Colonic mucosa (tissue), 4 donors: Measurements from ENCODE around the gene BANF2. TPM values are rescaled to one million over a fixed set of nuclear protein-coding genes. Genes with fewer than 3 reads are reported as not detected.

Source experiments
- DNase-seq: peaks from one replicate; pipeline ENCODE4 v3.0.0-alpha.2; 2020
- H3K27ac ChIP-seq: fragments of 200-600 bp; one replicate; pipeline ENCODE4 v1.8.0; 2021
- H3K27me3 ChIP-seq: fragments of 200-600 bp; one replicate; pipeline ENCODE4 v1.8.0; 2021
- H3K36me3 ChIP-seq: fragments of 200-600 bp; one replicate; pipeline ENCODE4 v1.8.0; 2021
- H3K4me1 ChIP-seq: fragments of 200-600 bp; one replicate; pipeline ENCODE4 v1.8.0; 2021; ENCODE audit warnings: mild to moderate bottlenecking
- H3K4me3 ChIP-seq: fragments of 200-600 bp; one replicate; pipeline ENCODE4 v1.8.0; 2021
- H3K9ac ChIP-seq, 2 donors: one replicate each; pipeline ENCODE4 v1.7.0; 2013; ENCODE audit warnings: control low read depth in 2 of 2, low read depth in 2 of 2, low read length in 2 of 2
- H3K9me3 ChIP-seq: fragments of 200-600 bp; one replicate; pipeline ENCODE4 v1.8.0; 2021
- intact Hi-C: fragments of 100-400 bp; cut with DNase I; formaldehyde crosslinking; loops from one replicate; pipeline ENCODE4 v1.14.1; 2022
- total RNA-seq, 2 donors: library from RNA; stranded (reverse); fragmentation: NEBNext Ultra II Directional in 1 of 2; extraction: Animal tissue kit (Norgen Biotek cat#: 25700) in 1 of 2; gene quantifications; one replicate each; pipeline ENCODE4 v1.2.1, GENCODE V29; 2021
- TF ChIP-seq, protein P1 (sequence below): fragments of 200-600 bp; IDR thresholded peaks from one replicate; pipeline ENCODE4 v1.8.0; 2022; ENCODE audit warnings: antibody characterized with exemption, mild to moderate bottlenecking
- donor health status: healthy.
- donor health status: DM: no; HTN: no; CAD: no.
- donor health status: DM: no; HTN: no; CAD: no.

Gene BANF2
- total RNA-seq, 2 donors from 2014 or later: not detected

DNA sequence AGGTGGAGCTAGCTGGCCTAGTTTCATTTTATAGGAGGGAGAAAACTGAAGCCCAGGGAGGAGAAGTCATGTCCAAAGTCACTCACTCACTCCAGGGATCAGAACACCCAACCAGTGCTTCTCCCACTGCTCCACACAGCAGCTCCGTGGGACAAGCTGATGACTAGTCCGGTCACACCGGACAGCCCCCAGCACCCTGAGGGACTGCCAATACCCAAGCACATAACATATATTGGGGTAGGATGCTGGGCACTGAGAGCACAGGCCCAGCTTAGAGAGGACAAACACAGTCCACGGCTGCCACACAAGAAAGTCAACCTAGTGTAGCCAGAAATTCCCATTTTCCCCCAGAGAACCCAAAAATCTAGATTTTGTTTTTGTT, 23.4 kb upstream of the BANF2 start:
- Histone ChIP-seq H3K9me3 (no peaks in the 10 kb centered on the region), H3K4me1 (peaks cover 22% of the 10 kb centered on the region), H3K9ac (no peak overlapping the region), H3K27ac (no peak overlapping the region), H3K4me3 (no peak overlapping the region), H3K27me3 (no peaks in the 10 kb centered on the region), H3K36me3 (no peaks in the 10 kb centered on the region)
- intact Hi-C loops: no loop called here
- no peak for DNase-seq
- TF ChIP-seq, protein P1, sequence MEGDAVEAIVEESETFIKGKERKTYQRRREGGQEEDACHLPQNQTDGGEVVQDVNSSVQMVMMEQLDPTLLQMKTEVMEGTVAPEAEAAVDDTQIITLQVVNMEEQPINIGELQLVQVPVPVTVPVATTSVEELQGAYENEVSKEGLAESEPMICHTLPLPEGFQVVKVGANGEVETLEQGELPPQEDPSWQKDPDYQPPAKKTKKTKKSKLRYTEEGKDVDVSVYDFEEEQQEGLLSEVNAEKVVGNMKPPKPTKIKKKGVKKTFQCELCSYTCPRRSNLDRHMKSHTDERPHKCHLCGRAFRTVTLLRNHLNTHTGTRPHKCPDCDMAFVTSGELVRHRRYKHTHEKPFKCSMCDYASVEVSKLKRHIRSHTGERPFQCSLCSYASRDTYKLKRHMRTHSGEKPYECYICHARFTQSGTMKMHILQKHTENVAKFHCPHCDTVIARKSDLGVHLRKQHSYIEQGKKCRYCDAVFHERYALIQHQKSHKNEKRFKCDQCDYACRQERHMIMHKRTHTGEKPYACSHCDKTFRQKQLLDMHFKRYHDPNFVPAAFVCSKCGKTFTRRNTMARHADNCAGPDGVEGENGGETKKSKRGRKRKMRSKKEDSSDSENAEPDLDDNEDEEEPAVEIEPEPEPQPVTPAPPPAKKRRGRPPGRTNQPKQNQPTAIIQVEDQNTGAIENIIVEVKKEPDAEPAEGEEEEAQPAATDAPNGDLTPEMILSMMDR: no peak

- Histone ChIP-seq H3K4me3 (no peak overlapping the region), H3K4me1 (peaks cover 22% of the 10 kb centered on the region), H3K27me3 (no peaks in the 10 kb centered on the region), H3K9ac (no peak overlapping the region), H3K27ac (no peak overlapping the region), H3K9me3 (no peaks in the 10 kb centered on the region), H3K36me3 (no peaks in the 10 kb centered on the region)
- DNase-seq: no peak
- TF ChIP-seq, protein P1: no peak
- intact Hi-C loops: no loop called here
These were observed 22.8 kb upstream of the BANF2 start for GRCh38 chr20:17676942-17677341.

DNA sequence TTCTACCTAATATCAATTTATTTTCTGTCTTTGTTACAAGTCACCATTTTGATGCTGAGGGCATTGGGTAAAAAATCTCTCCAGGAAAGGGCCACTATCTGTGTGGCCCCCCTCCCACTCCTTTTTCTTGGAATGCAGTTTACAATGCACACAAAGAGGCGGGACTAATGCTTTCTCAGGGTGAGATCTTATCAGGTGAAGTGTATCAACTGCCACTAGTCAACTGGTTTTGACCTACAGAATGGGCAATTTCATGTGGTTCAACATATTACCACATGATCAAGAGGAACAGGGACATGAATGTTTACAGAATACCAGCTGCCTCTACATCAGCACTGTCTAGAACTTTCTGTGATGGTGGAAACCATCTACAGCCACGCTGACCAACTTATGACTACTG, 21.5 kb upstream of the BANF2 start:
- no peak for DNase-seq
- TF ChIP-seq, protein P1: no peak
- H3K9me3 ChIP-seq: no peaks in the 10 kb centered on the region
- H3K9ac ChIP-seq: no peak overlapping the region
- no peaks in the 10 kb centered on the region for H3K36me3 ChIP-seq
- intact Hi-C loops: no loop called here
- H3K4me3 ChIP-seq: no peak overlapping the region
- H3K4me1 ChIP-seq: peaks cover 22% of the 10 kb centered on the region
- no peak overlapping the region for H3K27ac ChIP-seq
- H3K27me3 ChIP-seq: no peaks in the 10 kb centered on the region

GRCh38 chr20:17678886-17679285, 20.9 kb upstream of the BANF2 start:
- Histone ChIP-seq H3K9ac (peak overlapping the region in 1 of 2 donors; percentile 26), H3K4me3 (no peak overlapping the region), H3K36me3 (no peaks in the 10 kb centered on the region), H3K9me3 (no peaks in the 10 kb centered on the region), H3K27me3 (no peaks in the 10 kb centered on the region), H3K4me1 (peaks cover 22% of the 10 kb centered on the region), H3K27ac (no peak overlapping the region)
- DNase-seq: no peak
- intact Hi-C loops: no loop called here
- TF ChIP-seq, protein P1: no peak

GRCh38 chr20:17679941-17680835, 19.6 kb upstream of the BANF2 start:
- peak overlapping the region; percentile 90 for H3K27ac ChIP-seq
- H3K4me1 ChIP-seq: peaks cover 25% of the 10 kb centered on the region
- no peaks in the 10 kb centered on the region for H3K27me3 ChIP-seq
- H3K9ac ChIP-seq: peak overlapping the region; percentile 92 to 98
- TF ChIP-seq, protein P1: no peak
- H3K36me3 ChIP-seq: no peaks in the 10 kb centered on the region
- no peaks in the 10 kb centered on the region for H3K9me3 ChIP-seq
- peak overlapping the region; percentile 74 for H3K4me3 ChIP-seq
- peak; percentile 82 for DNase-seq
- intact Hi-C loops: loop anchor here (5.0 kb wide), 1 partner anchor 217 kb away; no protein-coding TSS in a partner anchor
